GM19025 (cell line): ENCODE data around the gene SLC4A11.
"Not testable (repeated sequence)": the region's sequence is repeated elsewhere in the genome, so short reads cannot be mapped to it uniquely, and the experiment has no call there.

Source experiments
- ATAC-seq: cut with Tn5 transposase; IDR thresholded peaks from one replicate; pipeline ENCODE4 v1.9.1; 2021; ENCODE audit warnings: mild to moderate bottlenecking, low read depth, moderate library complexity; ENCODE audit not compliant: unreplicated experiment

SLC4A11 gene

DNA sequence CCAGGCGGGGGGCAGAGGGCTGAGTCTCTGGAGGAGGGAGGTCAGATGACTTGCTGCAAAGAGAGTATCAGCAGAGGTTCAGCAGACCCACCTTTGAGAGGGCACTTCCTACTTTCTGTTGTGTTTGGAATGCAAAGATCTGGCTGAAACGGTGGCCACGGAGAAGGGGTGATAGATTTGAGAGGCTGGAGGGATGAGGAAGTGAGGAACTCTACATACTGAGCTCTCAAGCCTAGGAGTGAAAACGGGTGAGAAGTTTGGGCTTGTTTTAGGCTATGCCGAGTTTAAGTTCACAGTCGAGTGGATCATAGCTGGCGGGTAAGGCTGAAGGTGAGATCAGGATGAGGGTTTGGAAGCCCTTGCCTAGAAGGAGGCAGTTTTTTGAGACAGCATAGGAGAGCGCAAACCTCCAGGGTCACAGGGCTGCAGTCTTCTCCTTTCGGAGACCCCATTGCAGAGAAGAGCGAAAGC is 30.2 kb downstream of the SLC4A11 start:
- no peak for ATAC-seq

DNA sequence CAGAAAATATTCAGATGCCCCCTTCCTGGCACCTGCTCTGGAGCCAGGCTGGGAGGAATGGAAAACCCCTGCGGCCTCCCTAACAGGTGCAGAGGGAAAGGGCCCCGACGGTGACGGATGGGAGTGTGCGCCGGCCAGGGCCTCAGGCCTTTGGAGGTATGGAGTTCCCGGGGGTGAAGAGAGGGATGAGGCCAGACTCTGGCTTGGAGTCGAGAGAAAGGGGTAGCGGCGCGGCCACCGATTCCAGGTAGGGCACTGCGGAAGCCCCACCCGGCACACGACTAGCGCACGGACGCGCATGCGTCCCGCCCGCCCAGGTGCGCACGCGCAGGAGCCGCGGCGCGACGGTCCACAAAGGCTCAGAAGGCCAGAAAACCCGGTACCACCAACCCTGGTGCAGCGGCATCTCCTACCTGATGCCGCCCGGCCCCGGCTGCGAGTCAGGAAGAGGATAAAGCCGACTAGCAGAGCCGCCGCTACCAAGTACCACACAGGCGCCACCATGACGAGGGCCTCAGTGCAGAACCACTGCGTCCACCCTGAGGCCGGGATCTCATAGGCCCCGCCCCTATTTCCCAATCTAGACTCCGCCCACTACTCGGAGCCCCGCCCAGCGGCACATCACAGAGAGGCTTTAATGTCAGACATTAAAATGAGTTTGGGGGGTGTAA is 34.7 kb downstream of the SLC4A11 start, which contains the start of gene DDRGK1:
TSS of gene DDRGK1 (minus strand) at position 559 of the 671 bp plus-strand sequence. CDS start at position 504, 55 bp downstream.
- peak; percentile 78 for ATAC-seq

DNA sequence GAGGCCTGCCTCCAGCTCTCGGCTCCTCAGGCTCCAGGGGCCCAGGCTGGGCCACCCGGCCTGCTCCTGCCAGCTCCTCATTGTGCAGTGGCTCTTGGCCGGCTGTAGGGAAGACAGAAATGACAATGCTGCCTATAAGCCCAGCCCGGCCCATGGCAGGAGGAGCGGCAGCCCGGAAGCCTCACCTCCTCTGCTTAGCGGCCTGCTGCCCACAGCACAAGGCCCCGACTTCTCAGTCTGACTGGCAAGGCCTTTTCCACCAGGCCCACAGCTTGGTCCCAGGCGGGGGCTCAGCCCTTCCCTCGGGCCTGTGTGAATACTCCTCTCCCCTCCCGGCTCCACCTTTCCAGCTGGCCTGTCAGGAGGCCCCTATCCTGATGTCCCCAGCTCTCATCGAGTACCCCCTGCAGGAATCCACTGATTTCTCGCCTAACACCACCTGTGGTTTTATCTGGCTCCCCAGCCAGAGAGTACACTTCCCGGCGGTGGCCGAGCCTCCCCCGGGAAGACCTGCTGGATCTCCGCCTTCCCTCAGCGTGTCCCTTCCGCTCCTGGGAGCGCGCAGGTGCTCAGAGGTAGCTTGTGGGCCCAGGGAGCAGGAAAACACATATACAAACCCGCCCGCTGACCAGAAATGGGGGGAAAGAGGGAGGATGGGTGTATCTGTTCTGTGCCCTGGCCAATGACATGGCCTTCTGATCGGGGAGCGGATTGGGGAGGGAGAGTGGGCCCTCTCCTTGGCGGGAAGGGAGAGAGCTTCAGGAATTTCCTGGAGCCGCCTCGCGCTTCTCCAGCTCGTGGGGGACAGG is 35.5 kb downstream of the SLC4A11 start:
- ATAC-seq: no peak

DNA sequence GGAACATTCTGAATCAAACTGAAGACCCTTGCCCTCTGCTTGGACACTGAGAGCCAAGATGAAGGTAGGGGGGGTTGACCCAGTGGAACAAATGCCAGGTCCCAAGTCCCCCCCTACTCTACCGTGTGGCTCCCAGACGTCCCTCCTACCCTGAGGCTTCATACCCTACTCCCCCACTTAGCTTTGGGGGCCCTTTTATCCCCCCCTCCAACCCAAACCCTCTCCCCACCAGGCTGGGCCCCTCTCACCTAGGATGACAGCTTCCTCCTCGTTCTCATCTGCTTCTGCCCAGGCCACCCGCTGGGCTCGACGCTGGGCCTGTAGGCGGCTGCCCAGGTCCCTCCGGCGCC is 36.0 kb downstream of the SLC4A11 start:
- no peak for ATAC-seq

DNA sequence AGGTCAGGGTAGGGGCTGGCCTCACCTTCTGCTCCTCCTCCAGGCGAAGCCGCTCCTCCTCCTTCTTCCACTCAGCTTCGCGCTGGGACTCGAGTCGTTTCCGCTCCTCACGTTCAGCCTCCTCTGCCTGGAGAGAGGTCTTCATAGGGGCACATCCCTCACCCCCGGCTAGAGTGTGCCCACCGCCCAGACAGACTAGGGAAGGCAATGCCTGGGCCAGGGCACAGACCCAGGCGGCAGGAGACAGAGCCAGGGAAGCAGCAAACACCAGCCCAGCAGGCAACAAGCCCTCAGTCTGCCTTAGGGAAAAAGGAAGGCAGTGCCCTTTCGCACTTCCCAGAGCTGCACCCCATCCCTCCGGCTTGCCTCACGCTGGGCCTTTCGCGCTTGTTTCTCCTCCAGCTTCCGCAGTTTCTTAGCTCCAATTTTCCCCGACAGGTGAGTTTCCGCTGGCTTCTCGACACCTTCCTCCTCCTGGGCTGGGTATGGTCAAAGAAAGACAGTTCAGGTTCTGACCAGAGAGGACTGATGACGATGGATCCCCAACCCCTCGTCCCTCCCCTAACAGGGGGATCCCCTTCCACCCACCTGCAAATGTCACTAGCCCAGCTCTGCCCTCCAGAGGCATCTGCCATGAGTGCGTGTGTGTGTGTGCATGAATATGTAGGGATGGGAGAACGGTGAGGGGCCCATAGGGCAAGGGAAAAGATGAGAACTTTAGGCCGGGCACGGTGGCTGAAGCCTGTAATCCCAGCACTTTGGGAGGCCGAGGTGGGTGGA is 38.8 kb downstream of the SLC4A11 start:
- ATAC-seq: no peak

DNA sequence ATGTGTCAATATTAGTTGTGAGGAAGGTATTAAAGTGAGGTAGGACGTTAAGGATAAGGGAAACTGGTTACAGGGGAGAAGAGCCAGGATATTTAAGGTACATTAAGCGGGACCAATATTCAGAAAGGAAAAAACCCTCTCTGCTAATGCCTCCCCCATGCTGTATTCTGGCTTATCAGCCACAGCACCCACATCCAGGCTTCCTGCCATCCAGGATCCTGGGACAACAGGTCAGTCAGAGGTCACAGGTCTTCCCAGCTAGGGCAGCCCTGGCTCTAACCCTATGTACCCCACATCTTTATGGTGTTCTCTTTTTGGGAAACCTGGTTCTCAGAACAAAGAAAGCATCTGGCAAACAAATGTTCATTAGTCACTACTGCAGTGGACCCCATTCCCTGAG is 39.8 kb downstream of the SLC4A11 start:
- ATAC-seq: no peak

DNA sequence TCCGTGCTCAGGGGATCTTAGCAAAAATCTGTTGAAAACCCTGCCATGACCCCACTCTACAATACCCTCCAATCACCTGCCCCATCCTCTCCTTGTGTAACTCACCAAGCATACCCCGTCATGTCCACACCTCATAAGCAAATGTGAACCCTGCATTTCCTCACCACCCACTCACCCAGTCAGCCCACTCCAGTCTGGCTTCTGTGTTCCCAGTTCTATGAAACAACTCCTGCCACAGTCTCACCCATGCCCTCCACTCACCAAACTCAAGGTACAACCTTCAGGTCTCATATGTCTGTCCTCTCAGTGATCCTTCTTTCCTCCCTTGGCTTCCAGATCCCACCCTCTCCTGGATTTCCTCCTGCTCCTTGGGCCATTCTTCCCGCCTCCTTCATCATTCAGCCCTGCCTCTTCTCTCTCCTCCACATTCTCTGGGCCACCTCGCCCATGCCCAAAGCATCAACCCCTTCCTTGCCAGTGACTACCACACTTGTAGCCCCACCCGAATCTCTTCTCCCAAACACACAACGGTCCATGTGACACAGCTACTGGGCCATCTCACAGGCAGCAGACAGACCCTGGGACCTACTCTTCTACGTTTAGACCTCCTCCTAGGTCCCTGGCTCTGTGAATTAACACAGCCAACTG is 43.3 kb downstream of the SLC4A11 start:
- ATAC-seq: no peak

DNA sequence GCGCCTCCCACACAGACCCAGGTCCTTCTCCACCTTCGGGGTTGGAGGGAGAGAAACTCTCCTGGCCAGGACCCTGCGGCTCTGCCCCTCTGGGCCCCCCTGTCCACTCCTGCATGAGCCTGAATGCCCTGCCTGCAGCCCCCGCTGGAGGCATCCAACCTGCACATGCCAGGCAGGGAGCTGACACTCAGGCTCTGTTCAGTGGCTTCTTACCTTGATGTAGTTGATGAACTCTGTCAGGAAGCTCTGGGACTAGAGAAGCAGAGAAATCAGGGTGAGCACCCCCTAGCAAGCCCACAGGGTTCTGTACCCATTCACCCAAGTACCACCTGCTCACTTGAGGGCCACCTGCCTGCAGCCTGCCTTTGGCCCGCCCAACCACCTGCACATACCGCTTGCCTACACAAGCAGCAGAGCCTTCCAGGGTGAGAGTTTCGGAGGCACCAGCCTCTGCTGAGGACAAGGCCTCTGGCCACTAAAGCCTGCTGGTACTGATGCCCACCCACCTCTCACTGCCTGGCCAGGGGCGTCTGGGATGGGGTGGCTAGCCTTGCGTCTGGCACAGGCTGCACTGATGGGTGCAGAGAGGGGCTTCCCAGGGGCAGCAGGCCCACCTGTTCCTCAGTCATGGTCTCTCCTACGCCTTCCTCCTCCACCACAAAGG is 44.2 kb downstream of the SLC4A11 start:
- no peak for ATAC-seq

DNA sequence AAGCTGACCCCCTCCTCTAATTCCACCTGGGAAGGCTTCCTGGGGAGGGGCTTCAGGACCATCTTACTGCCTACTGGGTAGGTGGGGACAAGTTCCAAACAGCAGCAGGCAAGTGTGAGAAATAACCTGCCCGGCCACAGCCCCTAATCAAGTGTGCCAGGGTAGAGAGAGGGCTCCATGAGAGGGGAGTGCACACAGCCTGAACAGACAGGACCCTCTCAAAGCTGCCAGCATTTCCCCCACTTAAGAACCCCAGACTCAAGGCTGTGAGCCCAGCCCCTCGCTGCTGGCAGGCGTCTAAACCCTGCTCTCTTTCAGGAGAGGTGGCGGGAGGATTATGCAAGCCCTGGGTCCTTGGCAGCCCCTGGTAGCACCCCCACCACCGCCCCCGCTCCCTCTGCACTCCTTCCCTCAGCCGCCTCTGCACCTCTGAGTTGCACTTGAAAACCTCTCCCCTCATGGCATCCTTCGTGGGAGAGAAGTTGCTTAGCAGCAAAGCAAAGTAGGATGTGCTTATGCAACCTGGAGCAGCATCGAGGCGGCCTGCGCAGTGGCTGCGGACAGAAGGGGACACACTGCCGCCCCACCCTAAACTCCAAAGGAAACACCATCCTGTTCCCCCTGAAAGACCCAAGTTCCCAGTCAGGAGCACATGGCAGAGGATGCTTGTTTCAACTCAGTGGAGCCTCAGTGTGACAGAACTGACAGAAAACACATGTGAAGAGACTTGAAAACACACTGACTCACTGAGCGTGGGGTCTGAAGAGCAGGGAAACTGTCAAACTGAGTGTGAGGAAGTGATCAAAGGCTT is 45.0 kb downstream of the SLC4A11 start:
- no peak for ATAC-seq

DNA sequence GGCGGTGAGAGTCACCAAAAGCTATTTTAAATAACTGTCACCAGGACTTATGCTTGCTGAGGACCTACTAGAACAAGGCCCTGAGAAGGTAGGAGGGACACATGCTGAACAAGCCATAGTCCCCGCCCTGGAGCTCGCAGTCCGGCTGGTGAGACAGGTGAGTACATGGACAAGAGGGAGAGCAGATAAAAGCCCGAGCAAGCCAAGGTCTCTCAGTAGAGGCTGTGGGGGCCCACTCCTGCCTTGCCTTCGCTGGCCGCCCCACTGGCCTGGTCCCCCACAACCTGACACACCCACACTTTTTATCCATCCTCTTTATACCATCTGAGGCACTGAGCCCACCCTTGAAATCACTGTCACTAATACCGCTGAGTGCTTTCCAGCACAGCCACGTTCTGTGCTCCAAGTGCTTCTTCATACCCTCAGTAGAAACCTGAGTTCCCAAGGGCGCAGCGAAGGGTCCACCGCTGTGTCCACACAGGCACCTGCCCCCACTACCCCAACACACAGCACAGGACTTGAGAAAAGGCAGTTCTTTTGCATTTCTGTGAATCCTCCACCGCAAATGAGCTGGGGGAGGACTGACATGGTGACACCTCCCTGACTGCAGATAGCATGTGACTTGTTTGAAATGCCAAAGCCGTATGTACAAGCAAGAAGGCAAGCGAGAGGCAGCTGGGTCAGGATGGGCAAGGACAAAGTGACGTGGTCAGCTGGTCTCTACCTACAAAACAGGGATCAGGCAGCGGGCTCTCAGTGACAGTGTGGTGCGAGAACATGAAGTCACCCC is 46.6 kb downstream of the SLC4A11 start:
- ATAC-seq: no peak

DNA sequence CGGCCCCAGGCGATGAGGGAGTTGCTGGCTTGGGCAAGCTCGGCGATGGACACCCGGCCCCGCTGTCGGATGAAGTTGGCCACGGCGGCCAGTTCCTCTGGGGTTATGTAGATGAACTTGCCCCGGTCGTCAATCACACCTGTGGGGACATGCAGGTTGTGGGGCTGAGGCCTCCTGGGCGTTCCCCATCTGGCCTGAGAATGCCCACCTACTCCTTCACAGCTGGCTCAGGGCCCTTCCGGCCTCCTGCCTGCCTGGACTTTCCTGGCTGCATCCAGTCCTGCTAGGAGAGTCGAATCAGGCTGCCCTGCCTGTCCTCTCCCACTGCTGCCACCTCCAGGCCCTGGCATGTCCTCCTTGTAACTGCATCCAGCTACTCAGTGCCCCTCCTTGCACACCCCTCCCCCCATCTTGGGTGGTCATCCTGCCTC is 48.3 kb downstream of the SLC4A11 start:
- ATAC-seq: no peak

DNA sequence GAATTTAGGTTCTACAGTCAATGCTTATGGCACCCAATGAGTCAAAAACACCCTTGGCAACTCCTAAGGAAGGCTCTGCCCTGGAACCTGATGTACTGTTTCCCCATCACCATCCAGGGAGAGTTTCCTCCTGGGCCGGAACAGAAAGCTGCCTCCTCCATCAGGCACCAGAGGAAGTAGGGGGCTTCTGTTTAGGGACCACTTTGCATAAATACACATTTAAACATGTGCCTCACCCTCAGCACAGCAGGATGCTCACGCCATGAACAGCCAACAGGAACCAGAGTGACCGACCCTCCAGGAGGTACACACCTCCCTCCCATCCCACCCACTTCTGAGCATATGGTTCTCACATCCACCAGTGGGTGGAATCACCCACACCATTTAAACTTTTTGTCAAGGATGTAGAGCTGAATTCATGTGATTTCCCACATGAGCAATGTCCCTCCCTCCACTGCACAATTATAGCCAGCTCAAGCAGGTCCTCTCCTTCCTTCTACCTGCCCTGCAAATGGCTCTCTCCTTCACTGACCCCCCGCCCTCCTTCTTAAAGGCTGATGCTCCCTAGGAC is 49.3 kb downstream of the SLC4A11 start:
- ATAC-seq: no peak

DNA sequence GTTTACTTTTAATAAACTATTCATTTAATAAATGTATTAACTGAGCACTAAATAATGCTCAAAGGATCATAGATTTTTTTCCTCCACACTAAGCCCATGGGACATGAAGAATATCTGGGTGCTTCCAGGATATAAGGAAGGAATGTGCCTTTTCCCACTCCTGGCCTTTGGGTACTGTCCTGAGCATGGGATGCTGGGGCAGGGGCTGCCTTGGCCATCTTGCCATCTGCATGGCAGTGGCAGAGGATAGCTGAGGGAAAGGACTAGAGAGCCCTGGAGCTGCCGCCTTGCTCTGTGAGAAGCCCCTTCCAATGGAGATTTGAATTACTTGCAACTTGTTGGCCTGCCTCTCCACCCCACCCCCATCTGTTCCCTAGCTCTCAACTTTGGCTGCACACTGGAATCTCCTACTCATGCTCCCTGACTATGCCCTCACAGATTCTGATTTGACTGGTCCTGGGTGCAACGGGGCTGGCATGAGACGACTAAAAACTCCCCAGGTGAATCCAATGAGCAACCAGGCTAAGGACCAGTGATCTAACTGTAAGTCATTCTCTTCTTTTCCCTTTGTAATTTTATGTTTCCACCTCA is 50.1 kb downstream of the SLC4A11 start:
- ATAC-seq: no peak

DNA sequence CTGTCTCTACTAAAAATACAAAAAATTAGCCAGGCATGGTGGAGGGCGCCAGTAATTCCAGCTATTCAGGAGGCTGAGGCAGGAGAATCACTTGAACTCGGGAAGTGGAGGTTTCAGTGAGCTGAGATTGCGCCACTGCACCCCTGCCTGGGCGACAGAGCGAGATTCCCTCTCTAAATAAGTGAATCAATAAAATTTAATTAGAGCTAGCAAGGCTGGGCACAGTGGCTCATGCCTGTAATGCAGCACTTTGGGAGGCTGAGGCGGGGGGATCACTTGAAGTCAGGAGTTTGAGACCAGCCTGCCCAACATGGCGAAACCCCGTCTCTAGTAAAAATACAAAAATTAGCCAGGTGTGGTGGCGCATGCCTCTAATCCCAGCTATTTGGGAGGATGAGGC is 51.1 kb downstream of the SLC4A11 start:
- ATAC-seq: not testable (repeated sequence)

DNA sequence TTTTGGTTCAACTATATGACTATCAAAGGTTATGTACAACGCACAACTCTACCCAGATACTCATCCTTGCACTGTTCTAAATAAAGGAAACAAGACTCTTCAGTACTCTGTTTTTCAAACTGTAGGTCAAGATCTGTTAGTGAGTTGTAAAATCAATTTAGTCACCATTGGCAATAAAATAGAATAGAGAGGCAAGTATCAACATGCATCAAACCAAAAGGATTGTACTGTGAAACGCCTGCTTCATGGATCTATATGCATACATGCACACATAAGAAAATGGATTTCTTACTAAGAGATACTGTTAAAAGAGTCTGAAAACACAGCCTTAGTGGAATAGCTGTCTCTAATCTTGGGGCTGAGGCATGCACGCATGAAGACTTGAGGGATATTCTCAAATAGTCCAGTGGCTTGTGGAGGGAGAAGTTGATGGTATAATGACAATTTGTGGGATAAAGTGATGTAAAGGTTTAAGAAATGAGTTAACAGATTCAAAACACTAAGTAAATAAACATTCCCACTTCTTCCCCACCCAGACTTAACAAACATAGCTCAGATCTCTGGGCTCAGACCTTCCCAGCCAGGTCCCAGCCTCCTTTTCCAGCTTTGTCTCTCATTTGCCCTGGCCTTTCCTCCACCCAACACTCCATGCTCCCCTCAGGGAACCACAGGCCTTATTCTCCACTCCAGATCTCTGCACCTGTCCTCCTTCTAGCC is 54.9 kb downstream of the SLC4A11 start:
- ATAC-seq: no peak

DNA sequence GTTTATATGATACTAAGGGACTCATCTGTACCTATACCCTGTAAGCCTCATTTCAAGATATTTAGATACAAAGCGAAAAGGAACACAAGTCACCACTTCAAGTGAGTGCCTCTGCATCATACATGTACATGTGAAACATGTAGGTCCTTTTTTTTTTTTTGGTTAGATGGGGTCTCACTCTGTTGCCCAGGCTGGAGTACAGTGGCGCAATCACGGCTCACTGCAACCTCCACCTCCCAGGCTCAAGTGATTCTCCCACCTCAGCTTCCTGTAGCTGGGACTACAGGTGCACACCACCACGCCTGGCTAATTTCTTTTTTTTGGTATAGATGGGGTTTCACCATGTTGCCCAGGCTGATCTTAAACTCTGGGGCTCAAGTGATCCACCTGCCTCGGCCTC is 56.6 kb downstream of the SLC4A11 start:
- not testable (repeated sequence) for ATAC-seq

DNA sequence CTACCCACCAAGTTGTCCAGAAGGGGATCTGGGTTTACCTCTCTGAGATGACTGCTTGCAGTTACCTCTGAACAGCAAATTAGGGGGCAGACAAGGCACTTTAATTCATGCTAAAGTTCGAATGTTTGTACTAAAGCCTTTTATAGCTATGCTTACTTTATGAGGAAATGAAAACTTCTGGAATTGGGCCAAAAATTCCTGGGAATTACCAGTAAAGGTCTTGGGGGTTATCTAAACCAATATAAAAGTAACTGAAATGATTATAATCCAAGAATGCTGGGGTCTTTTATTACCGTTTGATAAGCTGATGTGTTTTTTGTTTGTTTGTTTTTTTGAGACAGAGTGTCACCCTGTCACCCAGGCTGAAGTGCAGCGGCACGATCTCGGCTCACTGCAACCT is 57.7 kb downstream of the SLC4A11 start:
- no peak for ATAC-seq
